ENCODE results near the gene ST3GAL3. TPM values are rescaled to one million over a fixed set of nuclear protein-coding genes. Genes with fewer than 3 reads are reported as not detected.

ST3GAL3 gene
- total RNA-seq, 1 donor from 2014 or later: 20.5 TPM

DNA sequence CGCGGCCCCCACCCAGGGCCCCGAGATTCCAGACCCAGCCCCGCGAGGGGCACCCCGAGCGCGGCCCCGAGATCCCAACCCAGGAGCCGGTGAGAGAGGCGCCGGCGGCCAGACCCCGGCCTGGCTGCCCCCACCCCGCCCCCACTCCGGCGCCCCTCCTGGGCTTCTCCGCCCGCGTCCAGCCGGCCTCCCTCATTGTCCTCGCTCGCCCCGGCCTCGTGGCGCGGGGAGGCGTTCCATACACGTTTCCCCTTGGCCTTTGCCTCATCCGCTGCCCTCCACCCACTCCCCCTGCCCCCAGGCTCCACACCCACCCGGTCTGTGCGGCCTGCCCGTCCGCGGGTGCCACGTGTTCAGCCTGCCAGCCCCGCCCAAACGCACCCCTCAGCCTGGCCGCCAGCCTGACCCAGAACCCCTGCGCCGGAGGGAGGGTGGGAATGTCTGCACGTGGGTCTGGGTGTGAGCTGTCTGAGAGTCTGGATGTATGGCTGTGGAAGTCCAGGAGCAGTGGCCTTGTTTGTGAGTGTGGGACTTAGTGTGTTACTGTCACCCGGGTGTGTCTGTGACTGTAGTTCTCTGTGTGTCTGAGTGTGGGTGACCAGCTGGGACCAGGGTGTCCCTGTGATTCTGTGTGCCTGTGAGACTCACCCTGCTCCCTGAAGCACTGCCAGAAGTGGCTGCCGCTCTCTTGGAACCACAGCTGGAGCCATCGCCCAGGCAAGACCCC, 272.4 kb downstream of the ST3GAL3 start:
- DNase-seq (peak; percentile 83), ATAC-seq (peak; percentile 35)
- H3K9me3 ChIP-seq: no peaks in the 10 kb centered on the region
- TF ChIP-seq, protein P1, sequence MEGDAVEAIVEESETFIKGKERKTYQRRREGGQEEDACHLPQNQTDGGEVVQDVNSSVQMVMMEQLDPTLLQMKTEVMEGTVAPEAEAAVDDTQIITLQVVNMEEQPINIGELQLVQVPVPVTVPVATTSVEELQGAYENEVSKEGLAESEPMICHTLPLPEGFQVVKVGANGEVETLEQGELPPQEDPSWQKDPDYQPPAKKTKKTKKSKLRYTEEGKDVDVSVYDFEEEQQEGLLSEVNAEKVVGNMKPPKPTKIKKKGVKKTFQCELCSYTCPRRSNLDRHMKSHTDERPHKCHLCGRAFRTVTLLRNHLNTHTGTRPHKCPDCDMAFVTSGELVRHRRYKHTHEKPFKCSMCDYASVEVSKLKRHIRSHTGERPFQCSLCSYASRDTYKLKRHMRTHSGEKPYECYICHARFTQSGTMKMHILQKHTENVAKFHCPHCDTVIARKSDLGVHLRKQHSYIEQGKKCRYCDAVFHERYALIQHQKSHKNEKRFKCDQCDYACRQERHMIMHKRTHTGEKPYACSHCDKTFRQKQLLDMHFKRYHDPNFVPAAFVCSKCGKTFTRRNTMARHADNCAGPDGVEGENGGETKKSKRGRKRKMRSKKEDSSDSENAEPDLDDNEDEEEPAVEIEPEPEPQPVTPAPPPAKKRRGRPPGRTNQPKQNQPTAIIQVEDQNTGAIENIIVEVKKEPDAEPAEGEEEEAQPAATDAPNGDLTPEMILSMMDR (IDR thresholded peaks at IDR 0.05): no peak
- H3K27me3 ChIP-seq: no peaks in the 10 kb centered on the region
- H3K4me1 ChIP-seq: peaks cover 31% of the 10 kb centered on the region
- intact Hi-C loops (cut with DNase I): no loop called here
- H3K36me3 ChIP-seq: peaks cover 23% of the 10 kb centered on the region
- peak overlapping the region; percentile 73 for H3K4me3 ChIP-seq
- H3K27ac ChIP-seq: peak overlapping the region; percentile 51

DNA sequence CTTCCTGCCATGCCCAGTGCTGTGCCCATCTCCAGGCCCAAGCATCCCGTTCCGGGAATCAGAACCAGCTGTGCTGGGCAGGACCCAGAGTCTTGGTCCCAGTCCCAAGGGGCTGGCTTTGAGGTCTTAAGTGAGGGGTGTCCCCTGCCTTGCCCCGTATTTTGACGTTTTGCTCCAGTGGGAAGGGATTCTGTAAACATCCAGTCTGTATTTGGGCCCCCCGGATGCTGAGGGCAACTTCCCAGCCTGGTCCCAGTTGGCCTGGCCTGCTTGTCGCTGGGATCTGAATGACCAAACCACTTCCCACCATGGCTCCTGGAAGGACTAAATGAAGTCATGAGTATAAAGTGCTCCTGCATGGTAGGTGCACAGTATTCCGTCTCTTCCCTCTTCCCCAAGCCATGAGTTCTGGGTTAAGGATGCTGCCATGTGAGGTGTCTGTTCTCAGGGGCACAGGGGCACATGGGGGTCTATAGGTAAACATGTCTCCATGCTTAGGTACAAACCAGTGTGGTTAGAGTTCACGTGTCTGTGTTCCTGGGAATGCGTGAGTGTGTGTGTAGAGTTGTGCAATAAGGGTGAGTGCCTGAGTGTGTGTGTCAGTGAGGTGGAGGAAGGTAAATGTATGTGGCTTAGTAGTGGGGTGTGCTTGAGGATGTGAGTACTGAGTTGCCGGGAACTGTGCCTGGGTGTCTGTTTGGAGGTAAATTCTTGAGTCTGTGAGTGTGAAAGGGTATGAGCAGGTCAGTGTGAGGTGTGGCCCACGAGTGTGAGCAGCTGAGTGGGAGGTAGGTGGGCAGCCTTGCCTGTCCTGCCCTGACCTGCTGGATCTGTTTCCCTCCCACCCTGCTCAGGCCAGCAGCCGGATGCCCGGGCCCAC, 273.2 kb downstream of the ST3GAL3 start:
- peak overlapping the region; percentile 73 for H3K4me3 ChIP-seq
- ATAC-seq: no peak
- H3K36me3 ChIP-seq: peaks cover 23% of the 10 kb centered on the region
- no peak overlapping the region for H3K27ac ChIP-seq
- H3K4me1 ChIP-seq: peaks cover 30% of the 10 kb centered on the region
- H3K9me3 ChIP-seq: no peaks in the 10 kb centered on the region
- no peak for DNase-seq
- H3K27me3 ChIP-seq: no peaks in the 10 kb centered on the region
- intact Hi-C loops (cut with DNase I): no loop called here
- TF ChIP-seq, protein P1 (IDR thresholded peaks at IDR 0.05): no peak

Small RNA genes within 50 kb of the gene (microRNA-seq; reads per million reads assigned to microRNA genes)
- gene MIR6079 (ENCODE audit: borderline microRNAs expressed): not detected

Other genes with a start within 250 kb of the ST3GAL3 start
- 199 TPM for gene PTPRF, start 176.7 kb upstream of the ST3GAL3 start, total RNA-seq
- 40.4 TPM for gene KDM4A, start 57.4 kb upstream of the ST3GAL3 start, total RNA-seq
- gene ARTN, start 226.3 kb downstream of the ST3GAL3 start, total RNA-seq: 0.43 TPM
- 24.9 TPM for gene IPO13, start 239.4 kb downstream of the ST3GAL3 start, total RNA-seq

All from upper lobe of right lung (tissue), 1 donor.